ENCODE measurements around the gene CCDC169. TPM values are rescaled to one million over a fixed set of nuclear protein-coding genes. Genes with fewer than 3 reads are reported as not detected.

CCDC169 gene
- total RNA-seq, 4 donors from 2014 or later: under 0.01 to 0.35 (median 0.19) TPM

DNA sequence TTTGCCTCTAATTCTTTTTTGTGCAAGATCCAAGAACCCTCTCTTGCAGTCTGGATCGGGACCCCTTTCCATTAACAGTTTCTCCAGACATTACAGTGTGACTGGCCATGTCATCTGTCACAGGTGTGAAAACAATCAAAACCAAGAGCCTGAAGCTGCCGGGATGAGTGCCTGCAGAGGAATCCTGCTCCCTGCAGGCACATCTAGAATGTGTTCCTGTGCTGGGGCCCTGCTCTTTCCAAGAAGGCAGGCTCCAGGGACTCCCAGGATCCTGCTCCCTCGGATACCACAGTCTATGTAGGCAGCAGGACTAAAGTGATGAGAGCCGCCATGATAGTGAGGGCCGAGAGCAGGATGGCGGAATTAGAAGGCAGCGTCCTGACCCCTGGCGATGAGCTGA lies 38.8 kb downstream of the CCDC169 start:
- Histone ChIP-seq H3K27ac (no peak overlapping the region), H3K27me3 (no peaks in the 10 kb centered on the region), H3K9me3 (no peaks in the 10 kb centered on the region), H3K4me1 (no peaks in the 10 kb centered on the region), H3K4me3 (no peak overlapping the region), H3K36me3 (no peaks in the 10 kb centered on the region)
- no peak for DNase-seq
- intact Hi-C loops (cut with DNase I): no loop called here
- WGBS, 2 donors: 79% methylated on average over 3 to 5 of the region's 8 CpGs
- TF ChIP-seq, protein P1, sequence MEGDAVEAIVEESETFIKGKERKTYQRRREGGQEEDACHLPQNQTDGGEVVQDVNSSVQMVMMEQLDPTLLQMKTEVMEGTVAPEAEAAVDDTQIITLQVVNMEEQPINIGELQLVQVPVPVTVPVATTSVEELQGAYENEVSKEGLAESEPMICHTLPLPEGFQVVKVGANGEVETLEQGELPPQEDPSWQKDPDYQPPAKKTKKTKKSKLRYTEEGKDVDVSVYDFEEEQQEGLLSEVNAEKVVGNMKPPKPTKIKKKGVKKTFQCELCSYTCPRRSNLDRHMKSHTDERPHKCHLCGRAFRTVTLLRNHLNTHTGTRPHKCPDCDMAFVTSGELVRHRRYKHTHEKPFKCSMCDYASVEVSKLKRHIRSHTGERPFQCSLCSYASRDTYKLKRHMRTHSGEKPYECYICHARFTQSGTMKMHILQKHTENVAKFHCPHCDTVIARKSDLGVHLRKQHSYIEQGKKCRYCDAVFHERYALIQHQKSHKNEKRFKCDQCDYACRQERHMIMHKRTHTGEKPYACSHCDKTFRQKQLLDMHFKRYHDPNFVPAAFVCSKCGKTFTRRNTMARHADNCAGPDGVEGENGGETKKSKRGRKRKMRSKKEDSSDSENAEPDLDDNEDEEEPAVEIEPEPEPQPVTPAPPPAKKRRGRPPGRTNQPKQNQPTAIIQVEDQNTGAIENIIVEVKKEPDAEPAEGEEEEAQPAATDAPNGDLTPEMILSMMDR (IDR thresholded peaks at IDR 0.05): no peak

DNA sequence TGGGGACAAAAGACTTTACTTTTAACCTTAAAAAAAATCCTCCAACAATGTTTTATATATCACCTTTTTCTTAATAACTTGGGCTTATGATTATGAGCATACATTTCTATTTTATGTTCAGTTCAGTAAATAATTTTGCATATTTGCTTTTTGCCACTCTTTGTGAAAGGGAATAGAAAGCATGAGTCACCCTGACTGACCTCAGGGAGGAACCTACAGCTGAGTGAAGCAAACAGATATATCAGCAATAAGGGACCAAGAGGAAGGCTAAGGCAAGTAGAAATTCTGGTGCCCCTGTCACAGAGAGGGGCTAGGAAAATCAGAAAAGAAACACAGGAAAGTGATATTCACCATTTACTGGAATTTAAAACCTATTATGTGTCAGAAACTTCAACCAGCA lies 46.1 kb downstream of the CCDC169 start:
- no peak for DNase-seq
- no peak overlapping the region for H3K27ac ChIP-seq
- no peak for TF ChIP-seq POLR2A (IDR thresholded peaks at IDR 0.05)
- TF ChIP-seq, protein P1 (IDR thresholded peaks at IDR 0.05): no peak
- H3K4me3 ChIP-seq: no peak overlapping the region
- intact Hi-C loops (cut with DNase I): no loop called here
- no peaks in the 10 kb centered on the region for H3K36me3 ChIP-seq
- H3K27me3 ChIP-seq: no peaks in the 10 kb centered on the region
- H3K9me3 ChIP-seq: no peaks in the 10 kb centered on the region
- H3K4me1 ChIP-seq: no peaks in the 10 kb centered on the region

GRCh38 chr13:36251017-36251416 lies 46.6 kb downstream of the CCDC169 start:
- no peaks in the 10 kb centered on the region for H3K27me3 ChIP-seq
- no peaks in the 10 kb centered on the region for H3K4me1 ChIP-seq
- H3K27ac ChIP-seq: no peak overlapping the region
- no peaks in the 10 kb centered on the region for H3K36me3 ChIP-seq
- no peak overlapping the region for H3K4me3 ChIP-seq
- intact Hi-C loops (cut with DNase I): no loop called here
- DNase-seq: no peak
- no peak for TF ChIP-seq POLR2A (IDR thresholded peaks at IDR 0.05)
- TF ChIP-seq, protein P1 (IDR thresholded peaks at IDR 0.05): no peak
- no peaks in the 10 kb centered on the region for H3K9me3 ChIP-seq
- WGBS, 2 donors: 81 to 84% methylated on average over 4 of the region's 4 CpGs

GRCh38 chr13:36248700-36249099 lies 48.9 kb downstream of the CCDC169 start:
- no peak overlapping the region for H3K4me3 ChIP-seq
- H3K9me3 ChIP-seq: no peaks in the 10 kb centered on the region
- intact Hi-C loops (cut with DNase I): no loop called here
- H3K27ac ChIP-seq: no peak overlapping the region
- no peaks in the 10 kb centered on the region for H3K4me1 ChIP-seq
- H3K27me3 ChIP-seq: no peaks in the 10 kb centered on the region
- TF ChIP-seq, protein P1 (IDR thresholded peaks at IDR 0.05): no peak
- TF ChIP-seq POLR2A (IDR thresholded peaks at IDR 0.05): no peak
- no peak for DNase-seq
- no peaks in the 10 kb centered on the region for H3K36me3 ChIP-seq

GRCh38 chr13:36244990-36245389 lies 52.6 kb downstream of the CCDC169 start:
- TF ChIP-seq, protein P1 (IDR thresholded peaks at IDR 0.05): no peak
- no peak for TF ChIP-seq POLR2A (IDR thresholded peaks at IDR 0.05)
- Histone ChIP-seq H3K27ac (no peak overlapping the region), H3K27me3 (no peaks in the 10 kb centered on the region), H3K36me3 (no peaks in the 10 kb centered on the region), H3K4me1 (no peaks in the 10 kb centered on the region), H3K4me3 (no peak overlapping the region), H3K9me3 (no peaks in the 10 kb centered on the region)
- no peak for DNase-seq
- 47 to 80% methylated on average over 1 of the region's 1 CpG for WGBS, 2 donors
- intact Hi-C loops (cut with DNase I): no loop called here

Data from esophagus squamous epithelium (tissue), 5 donors.